Esophagus (tissue), 2 donors: ENCODE measurements around the gene TRMT2B. TPM values are rescaled to one million over a fixed set of nuclear protein-coding genes. Genes with fewer than 3 reads are reported as not detected.

Experiments used
- polyA plus RNA-seq, 2 donors: library from polyadenylated mRNA; stranded (reverse); fragments of 200-250 nt; gene quantifications; one replicate each; pipeline ENCODE4 v1.2.3, GENCODE V29; 2013
- donor health status: healthy with polysubstance abuse.
- donor health status: Bipolar disorder and iron deficiency.

The TRMT2B gene
- polyA plus RNA-seq, 2 donors = 7.4 to 11.1 TPM

Other genes with a start within 250 kb of the TRMT2B start
- gene CSTF2, start 231.7 kb downstream of the TRMT2B start, polyA plus RNA-seq = 10 to 100 TPM; 12.1 to 21.5 TPM
- gene NOX1, start 177.8 kb downstream of the TRMT2B start, polyA plus RNA-seq = under 1 TPM; 0.02 to 0.10 TPM
- gene XKRX, start 123.2 kb downstream of the TRMT2B start, polyA plus RNA-seq = 1 to 10 TPM; 1.5 to 2.6 TPM
- gene ARL13A, start 82.4 kb downstream of the TRMT2B start, polyA plus RNA-seq = not detected
- gene TMEM35A, start 26.8 kb upstream of the TRMT2B start, polyA plus RNA-seq = 1 to 10 TPM in 1 of 2 donors, under 1 TPM in 1; 0.39 to 2.0 TPM
- 1 to 10 TPM; 1.0 to 1.5 TPM for gene CENPI, start 46.1 kb upstream of the TRMT2B start, polyA plus RNA-seq
- gene DRP2, start 167.7 kb upstream of the TRMT2B start, polyA plus RNA-seq = under 1 TPM; 0.06 TPM
- gene TAF7L, start 239.2 kb upstream of the TRMT2B start, polyA plus RNA-seq = under 1 TPM; 0.07 to 0.14 TPM